Hepatocyte (in vitro differentiated cells): ENCODE data around the gene UBE2E2. TPM values are rescaled to one million over a fixed set of nuclear protein-coding genes. Genes with fewer than 3 reads are reported as not detected.

Experiments used
- DNase-seq: peaks from one replicate; pipeline ENCODE4 v3.0.0-alpha.2; 2016; ENCODE audit warnings: low spot score
- H2AFZ ChIP-seq: fragments of 200-600 bp; sonication (generic); 2 replicates; pipeline ENCODE4 v1.6.0; 2016; ENCODE audit warnings: antibody characterized with exemption, mild to moderate bottlenecking
- H3K27ac ChIP-seq: fragments of 200-600 bp; sonication (generic); 2 replicates; pipeline ENCODE4 v1.5.1; 2016; ENCODE audit warnings: mild to moderate bottlenecking
- H3K27me3 ChIP-seq: fragments of 200-600 bp; sonication (generic); 2 replicates; pipeline ENCODE4 v1.6.1; 2016
- H3K36me3 ChIP-seq: fragments of 200-600 bp; sonication (generic); replicated peaks from 2 replicates; pipeline ENCODE4 v1.5.1; 2016; ENCODE audit warnings: low read depth; ENCODE audit not compliant: insufficient read depth
- H3K4me1 ChIP-seq: fragments of 200-600 bp; sonication (generic); 2 replicates; pipeline ENCODE4 v1.5.1; 2016; ENCODE audit warnings: mild to moderate bottlenecking, moderate library complexity; ENCODE audit not compliant: insufficient read depth
- H3K4me2 ChIP-seq: fragments of 200-600 bp; sonication (generic); 2 replicates; pipeline ENCODE4 v1.6.0; 2016
- H3K4me3 ChIP-seq: fragments of 200-600 bp; sonication (generic); 2 replicates; pipeline ENCODE4 v1.5.1; 2016; ENCODE audit warnings: mild to moderate bottlenecking
- H3K79me2 ChIP-seq: fragments of 200-600 bp; sonication (generic); 2 replicates; pipeline ENCODE4 v1.6.0; 2017; ENCODE audit warnings: mild to moderate bottlenecking
- H3K9me2 ChIP-seq: fragments of 200-600 bp; sonication (generic); replicated peaks from 2 replicates; pipeline ENCODE4 v1.6.0; 2017; ENCODE audit warnings: mild to moderate bottlenecking; ENCODE audit not compliant: insufficient read depth
- H3K9me3 ChIP-seq: fragments of 200-600 bp; sonication (generic); 2 replicates; pipeline ENCODE4 v1.5.1; 2016; ENCODE audit warnings: low read depth, mild to moderate bottlenecking
- H4K20me1 ChIP-seq: fragments of 200-600 bp; sonication (generic); 2 replicates; pipeline ENCODE4 v1.6.0; 2016; ENCODE audit warnings: mild to moderate bottlenecking; ENCODE audit not compliant: insufficient read depth, poor library complexity, severe bottlenecking
- CTCF ChIP-seq: fragments of 200-600 bp; sonication (generic); IDR thresholded peaks from 2 replicates; pipeline ENCODE4 v1.5.1; 2016; ENCODE audit warnings: antibody characterized with exemption, mild to moderate bottlenecking; ENCODE audit not compliant: poor library complexity
- EZH2 ChIP-seq: fragments of 200-600 bp; sonication (generic); IDR thresholded peaks from 2 replicates; pipeline ENCODE4 v1.6.1; 2016; ENCODE audit warnings: antibody characterized with exemption, mild to moderate bottlenecking, borderline replicate concordance
- EZH2phosphoT487 ChIP-seq: fragments of 200-600 bp; sonication (generic); IDR thresholded peaks from one replicate; pipeline ENCODE4 v1.6.1; 2018; ENCODE audit warnings: antibody characterized with exemption, mild to moderate bottlenecking, low read depth, moderate library complexity; ENCODE audit not compliant: unreplicated experiment, severe bottlenecking
- WGBS: methylation state at CpG from one replicate; pipeline ENCODE4 v1.1.6; 2016; ENCODE audit warnings: low lambda C conversion rate; ENCODE audit errors: missing lambda C conversion rate; 5-methylcytosine and 5-hydroxymethylcytosine counted together
- polyA plus RNA-seq: library from polyadenylated mRNA; unstranded; fragments of >200 nt; fragmentation: Nextera tagmentation; extraction: Ambion mirVana; gene quantifications from 2 replicates; pipeline ENCODE4 v1.2.1, GENCODE V29; 2016
- total RNA-seq: library from RNA; depleted of rRNA; stranded (reverse); fragments of >200 nt; gene quantifications from 2 replicates; pipeline ENCODE4 v1.2.3, GENCODE V29; 2014

UBE2E2 gene
- total and polyA plus RNA-seq, 2 experiments from 2014 or later, result 51.1 to 90.6 TPM

GRCh38 chr3:23169551-23169950 is 33.6 kb upstream of the UBE2E2 start:
- 85% methylated on average over 5 of the region's 5 CpGs for WGBS
- H3K4me2 ChIP-seq, result no peak overlapping the region
- no peaks in the 10 kb centered on the region for H3K27me3 ChIP-seq
- no peaks in the 10 kb centered on the region for H3K9me2 ChIP-seq
- no peak for DNase-seq
- H4K20me1 ChIP-seq, result no peaks in the 10 kb centered on the region
- H3K27ac ChIP-seq, result no peak overlapping the region
- no peak overlapping the region for H2AFZ ChIP-seq
- H3K36me3 ChIP-seq, result no peaks in the 10 kb centered on the region
- no peaks in the 10 kb centered on the region for H3K9me3 ChIP-seq
- no peaks in the 10 kb centered on the region for H3K79me2 ChIP-seq
- no peak overlapping the region for H3K4me3 ChIP-seq
- H3K4me1 ChIP-seq, result no peaks in the 10 kb centered on the region
- TF ChIP-seq CTCF (no peak), EZH2phosphoT487 (no peak), EZH2 (no peak)

GRCh38 chr3:23170291-23170690 is 32.8 kb upstream of the UBE2E2 start:
- no peak overlapping the region for H2AFZ ChIP-seq
- no peak overlapping the region for H3K27ac ChIP-seq
- H3K9me2 ChIP-seq, result no peaks in the 10 kb centered on the region
- H3K27me3 ChIP-seq, result no peaks in the 10 kb centered on the region
- TF ChIP-seq EZH2 (no peak), EZH2phosphoT487 (no peak), CTCF (no peak)
- no peaks in the 10 kb centered on the region for H4K20me1 ChIP-seq
- H3K4me3 ChIP-seq, result no peak overlapping the region
- 93% methylated on average over 2 of the region's 2 CpGs for WGBS
- no peaks in the 10 kb centered on the region for H3K4me1 ChIP-seq
- no peak overlapping the region for H3K4me2 ChIP-seq
- DNase-seq, result no peak
- no peaks in the 10 kb centered on the region for H3K9me3 ChIP-seq
- no peaks in the 10 kb centered on the region for H3K79me2 ChIP-seq
- no peaks in the 10 kb centered on the region for H3K36me3 ChIP-seq

GRCh38 chr3:23172059-23172458 is 31.1 kb upstream of the UBE2E2 start:
- Histone ChIP-seq H3K36me3 (no peaks in the 10 kb centered on the region), H3K9me2 (no peaks in the 10 kb centered on the region), H3K27ac (no peak overlapping the region), H2AFZ (no peak overlapping the region), H3K4me2 (no peak overlapping the region), H4K20me1 (no peaks in the 10 kb centered on the region), H3K4me1 (no peaks in the 10 kb centered on the region), H3K79me2 (no peaks in the 10 kb centered on the region), H3K4me3 (no peak overlapping the region), H3K9me3 (no peaks in the 10 kb centered on the region), H3K27me3 (no peaks in the 10 kb centered on the region)
- 90% methylated on average over 2 of the region's 2 CpGs for WGBS
- no peak for DNase-seq
- no peak for TF ChIP-seq CTCF
- no peak for TF ChIP-seq EZH2
- no peak for TF ChIP-seq EZH2phosphoT487

- 29% methylated on average over 3 of the region's 3 CpGs for WGBS
- Histone ChIP-seq H3K27me3 (no peaks in the 10 kb centered on the region), H3K9me2 (no peaks in the 10 kb centered on the region), H4K20me1 (no peaks in the 10 kb centered on the region), H3K4me1 (no peaks in the 10 kb centered on the region), H3K4me3 (no peak overlapping the region), H3K36me3 (no peaks in the 10 kb centered on the region), H3K4me2 (no peak overlapping the region), H2AFZ (no peak overlapping the region), H3K79me2 (no peaks in the 10 kb centered on the region), H3K27ac (no peak overlapping the region), H3K9me3 (no peaks in the 10 kb centered on the region)
- no peak for TF ChIP-seq EZH2phosphoT487
- no peak for TF ChIP-seq CTCF
- TF ChIP-seq EZH2, result no peak
- DNase-seq, result no peak
Measured at GRCh38 chr3:23174426-23175039, 28.6 kb upstream of the UBE2E2 start.
